Measurements from ENCODE around the gene KRT76.

The KRT76 gene

GRCh38 chr12:52728374-52728773, 48.8 kb downstream of the KRT76 start:
- DNase-seq = no peak

- no peak for DNase-seq
Measured at GRCh38 chr12:52727037-52727436, 50.1 kb downstream of the KRT76 start.

DNA sequence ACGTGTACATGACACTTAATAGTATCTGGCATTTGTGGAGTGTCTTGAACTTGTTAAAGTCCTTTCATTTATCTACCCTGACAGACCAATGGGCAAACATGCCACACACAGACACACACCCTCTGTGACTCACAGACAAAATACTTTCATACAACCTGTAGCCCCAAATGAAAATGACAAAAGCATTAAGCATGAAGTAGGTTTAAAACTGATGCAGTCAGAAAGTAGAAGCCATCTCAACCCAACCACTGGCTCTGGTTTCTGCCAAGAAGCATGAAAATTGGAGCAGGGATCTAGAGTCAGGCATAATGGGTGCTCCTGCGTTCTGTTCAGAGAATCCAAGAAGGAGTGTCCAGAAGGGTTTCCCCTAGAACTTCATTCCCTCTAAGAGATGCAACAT, 50.7 kb downstream of the KRT76 start:
- no peak for DNase-seq

GRCh38 chr12:52724384-52724783, 52.8 kb downstream of the KRT76 start:
- DNase-seq = no peak

- DNase-seq = no peak
Measured at GRCh38 chr12:52722680-52723079, 54.5 kb downstream of the KRT76 start.

DNA sequence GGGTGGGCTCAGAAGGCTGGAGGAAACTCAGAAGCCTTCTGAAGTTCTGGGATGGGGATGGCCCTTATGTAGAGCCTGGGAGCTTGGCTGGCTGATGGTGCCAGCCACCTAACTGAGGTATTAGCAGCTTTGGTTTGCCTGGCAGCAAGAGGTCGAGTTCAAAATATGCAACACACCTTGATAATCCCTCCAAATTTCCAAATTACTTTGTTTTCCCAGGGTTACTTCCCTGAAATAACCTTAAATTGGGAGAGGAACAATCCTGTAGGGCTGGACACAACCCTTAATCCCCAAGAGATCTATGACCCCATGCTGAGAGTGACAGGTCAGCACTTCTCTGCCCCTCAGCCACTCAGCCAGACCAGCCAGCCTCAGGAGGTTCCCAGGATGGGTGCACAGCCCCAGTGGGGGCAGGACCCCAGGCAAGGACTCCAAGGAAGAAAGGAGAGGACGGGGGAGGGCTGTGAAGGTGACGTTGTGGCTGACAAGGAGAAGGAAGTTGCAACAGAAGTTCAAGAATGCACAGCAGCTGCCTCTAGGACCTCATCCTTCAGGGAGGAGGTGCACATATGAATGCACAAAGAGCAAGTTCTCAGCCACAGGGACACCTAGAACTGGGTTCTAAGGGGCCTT, 55.2 kb downstream of the KRT76 start:
- no peak for DNase-seq

- no peak for DNase-seq
Measured at GRCh38 chr12:52720365-52720886, 56.7 kb downstream of the KRT76 start.

Measured in NCI-H1092 treated with DMSO at 0.1 percent for 48 hours (cell line).